Stimulated activated naive B cell treated with anti-CD40 and anti-IgM and Interleukin-4, amounts not matched to agents 10 μg/mL and 1 μg/mL and 100 μg/mL, for 72 hours (primary cell): ENCODE results near the gene LINGO1.

Experiments used
- ATAC-seq, 2 donors: fragments of 150-1000 bp; cut with Tn5 transposase; replicated peaks; 2 replicates each; pipeline ENCODE4 v1.10.0; 2021; ENCODE audit warnings: moderate library complexity in 1 of 2
- DNase-seq: peaks from one replicate; pipeline ENCODE4 v3.0.0; 2021
- H3K27ac Mint-ChIP-seq: one replicate; pipeline ENCODE4 v1.8.0; 2022; ENCODE audit warnings: mild to moderate bottlenecking, mixed read lengths
- H3K27me3 Mint-ChIP-seq, 2 donors: one replicate each; pipeline ENCODE4 v1.8.0; 2022; ENCODE audit warnings: mixed read lengths in 2 of 2
- H3K36me3 Mint-ChIP-seq, 2 donors: one replicate each; pipeline ENCODE4 v1.8.0; 2022; ENCODE audit warnings: mixed read lengths in 2 of 2, mild to moderate bottlenecking in 1 of 2
- H3K4me1 Mint-ChIP-seq, 2 donors: one replicate each; pipeline ENCODE4 v1.8.0; 2022; ENCODE audit warnings: mixed read lengths in 2 of 2, mild to moderate bottlenecking in 1 of 2
- H3K4me3 Mint-ChIP-seq, 2 donors: one replicate each; pipeline ENCODE4 v1.8.0; 2022; ENCODE audit warnings: mild to moderate bottlenecking in 2 of 2, mixed read lengths in 2 of 2, moderate library complexity in 1 of 2
- H3K9me3 Mint-ChIP-seq, 2 donors: one replicate each; pipeline ENCODE4 v1.8.0; 2022; ENCODE audit warnings: mixed read lengths in 2 of 2, mild to moderate bottlenecking in 1 of 2

LINGO1 gene

GRCh38 chr15:77608774-77609173 lies 23.9 kb downstream of the LINGO1 start:
- Mint-ChIP-seq H3K4me3 (no peak overlapping the region), H3K4me1 (peaks cover 8 to 14% of the 10 kb centered on the region in 2 donors), H3K27ac (no peak overlapping the region), H3K9me3 (no peaks in the 10 kb centered on the region), H3K36me3 (no peaks in the 10 kb centered on the region), H3K27me3 (peaks cover 12 to 21% of the 10 kb centered on the region in 2 donors)
- no peak for ATAC-seq
- DNase-seq: no peak

- Mint-ChIP-seq H3K27me3 (peaks cover 12 to 21% of the 10 kb centered on the region in 2 donors), H3K36me3 (no peaks in the 10 kb centered on the region), H3K4me1 (peaks cover 8 to 14% of the 10 kb centered on the region in 2 donors), H3K9me3 (no peaks in the 10 kb centered on the region), H3K27ac (no peak overlapping the region), H3K4me3 (no peak overlapping the region)
- ATAC-seq: no peak
- no peak for DNase-seq
These were observed 24.8 kb downstream of the LINGO1 start for GRCh38 chr15:77607894-77608261.

DNA sequence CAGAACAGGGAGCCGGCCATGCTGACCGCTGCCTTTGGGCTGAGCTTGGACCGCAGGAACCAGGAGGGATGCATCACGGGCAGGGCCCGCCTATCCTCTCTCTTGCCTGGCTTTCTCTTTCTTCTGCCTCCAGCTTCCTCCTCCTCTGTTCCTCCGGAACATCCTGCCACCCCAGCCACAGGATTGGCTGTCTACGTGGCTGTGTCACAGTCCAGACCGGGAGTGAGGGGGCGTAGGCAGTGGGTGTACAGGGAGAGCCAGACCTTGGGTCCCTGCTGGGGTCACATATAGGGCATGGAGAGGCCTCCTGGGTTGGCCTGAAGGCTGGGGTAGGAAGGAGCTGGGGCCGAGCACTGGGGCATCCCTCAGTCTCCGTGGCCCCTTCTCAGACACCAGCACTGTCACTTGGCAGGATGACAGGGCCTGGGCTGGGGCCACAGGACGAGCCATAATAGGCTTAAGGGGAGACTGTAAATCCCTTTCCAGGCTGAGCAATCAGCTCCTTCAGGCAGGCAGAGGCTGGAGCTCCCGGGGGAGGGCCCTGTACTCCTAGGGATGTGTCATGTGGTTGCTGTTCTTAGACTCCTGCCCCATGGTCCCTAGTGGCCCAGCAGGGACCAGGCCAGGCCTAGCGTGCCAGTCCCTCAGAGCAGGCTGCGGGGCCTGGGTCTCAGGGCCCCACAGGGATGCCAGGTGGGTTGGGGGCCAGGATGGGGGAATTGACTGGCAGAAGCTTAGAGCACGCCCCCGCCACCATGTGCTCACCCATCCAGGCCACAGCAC lies 25.4 kb downstream of the LINGO1 start:
- peaks cover 12 to 21% of the 10 kb centered on the region in 2 donors for H3K27me3 Mint-ChIP-seq
- peaks cover 8 to 14% of the 10 kb centered on the region in 2 donors for H3K4me1 Mint-ChIP-seq
- no peaks in the 10 kb centered on the region for H3K9me3 Mint-ChIP-seq
- DNase-seq (no peak), ATAC-seq (no peak)
- no peak overlapping the region for H3K27ac Mint-ChIP-seq
- H3K4me3 Mint-ChIP-seq: no peak overlapping the region
- H3K36me3 Mint-ChIP-seq: no peaks in the 10 kb centered on the region

DNA sequence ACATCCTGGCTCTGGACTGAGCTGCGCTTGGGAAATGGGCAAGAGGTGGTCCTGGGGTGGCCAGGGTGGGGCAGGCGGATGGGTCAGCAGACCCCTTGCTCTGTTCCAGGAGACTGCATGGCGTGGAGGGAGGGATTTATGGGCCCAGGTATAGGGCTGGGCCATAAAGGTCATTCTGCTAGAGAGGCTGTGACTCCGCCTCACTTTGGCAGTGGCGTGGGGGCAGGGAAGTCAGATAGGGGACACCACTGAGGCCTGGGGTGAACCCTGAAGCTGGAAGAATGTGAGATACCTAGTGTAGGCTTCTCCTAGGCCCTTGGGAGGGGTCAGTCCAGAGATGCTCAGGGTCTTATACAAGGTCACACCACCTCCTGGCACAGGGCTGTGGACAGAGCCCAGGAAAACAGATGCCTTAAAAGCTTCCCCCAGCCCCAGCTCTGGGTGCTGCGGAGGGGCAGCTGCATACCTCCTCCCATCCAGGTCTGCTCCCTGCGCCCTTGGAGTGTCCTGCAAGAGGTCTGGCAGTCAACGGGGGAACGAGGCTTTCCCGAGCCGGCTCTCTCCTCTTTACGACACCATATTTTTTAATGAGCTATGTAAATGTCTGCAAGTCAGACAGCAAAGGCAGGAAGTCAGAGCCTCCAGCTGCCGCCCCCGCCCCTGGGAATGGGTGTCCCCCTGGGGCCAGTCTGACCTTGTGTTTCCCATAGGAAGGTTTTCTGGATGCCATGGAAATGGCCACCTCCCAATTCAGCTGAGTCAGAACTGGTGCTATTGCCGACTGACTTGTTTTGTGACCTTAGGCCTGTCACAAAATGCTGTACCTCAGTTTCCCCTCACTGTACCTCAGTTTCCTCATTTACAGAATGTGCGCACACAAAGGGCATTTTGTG lies 26.3 kb downstream of the LINGO1 start:
- no peak overlapping the region for H3K27ac Mint-ChIP-seq
- no peaks in the 10 kb centered on the region for H3K9me3 Mint-ChIP-seq

DNA sequence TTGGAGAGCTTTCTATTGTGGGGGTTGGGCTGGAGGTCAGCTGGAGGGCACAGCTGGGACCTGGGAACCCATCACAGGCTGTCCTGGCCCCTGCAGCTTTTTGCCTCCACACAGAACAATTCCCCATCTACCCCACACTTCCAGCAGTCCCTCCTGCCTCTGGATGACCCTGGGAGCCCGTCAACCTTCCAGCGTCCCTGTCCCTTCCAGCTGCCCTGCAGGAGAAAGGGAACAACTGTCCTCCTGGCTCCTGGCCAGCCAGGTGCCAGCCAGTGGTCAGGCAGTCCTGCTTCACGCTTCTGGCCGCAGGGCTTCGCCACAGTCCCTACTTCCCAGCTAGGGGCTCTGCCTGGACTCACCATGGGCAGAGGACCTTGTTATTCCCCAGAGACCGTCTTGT lies 27.2 kb downstream of the LINGO1 start:
- H3K4me3 Mint-ChIP-seq: no peak overlapping the region
- H3K4me1 Mint-ChIP-seq: peaks cover 8 to 14% of the 10 kb centered on the region in 2 donors
- H3K27me3 Mint-ChIP-seq: peaks cover 12 to 20% of the 10 kb centered on the region in 2 donors
- no peak overlapping the region for H3K27ac Mint-ChIP-seq
- no peak for ATAC-seq
- no peak for DNase-seq
- H3K36me3 Mint-ChIP-seq: no peaks in the 10 kb centered on the region
- no peaks in the 10 kb centered on the region for H3K9me3 Mint-ChIP-seq

More for the DNA sequence above, 26.3 kb downstream of the LINGO1 start:
- no peaks in the 10 kb centered on the region for H3K36me3 Mint-ChIP-seq
- peaks cover 12 to 21% of the 10 kb centered on the region in 2 donors for H3K27me3 Mint-ChIP-seq
- no peak overlapping the region for H3K4me3 Mint-ChIP-seq
- ATAC-seq: no peak
- peaks cover 8 to 14% of the 10 kb centered on the region in 2 donors for H3K4me1 Mint-ChIP-seq
- DNase-seq: no peak

DNA sequence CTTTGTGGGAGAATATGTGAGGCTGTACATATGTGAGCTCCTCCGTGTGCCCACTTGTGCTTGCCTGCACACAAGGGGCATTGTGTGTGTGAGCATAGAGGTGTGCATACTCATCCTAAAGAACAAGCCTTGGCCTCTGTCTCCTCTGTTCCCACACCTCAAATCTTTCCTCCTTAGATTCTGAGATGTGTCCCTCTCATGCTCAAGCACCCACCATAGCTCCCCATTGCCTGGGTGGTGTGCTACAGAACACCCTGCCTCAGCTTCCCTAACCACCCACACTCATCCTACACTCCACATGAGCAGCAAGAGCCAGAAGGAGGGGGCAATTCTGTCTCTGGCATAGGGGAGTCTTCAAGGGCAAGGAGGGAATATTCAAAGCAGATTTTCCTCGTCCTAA lies 27.7 kb downstream of the LINGO1 start:
- Mint-ChIP-seq H3K27ac (peak overlapping the region; percentile 63), H3K9me3 (no peaks in the 10 kb centered on the region), H3K27me3 (peaks cover 12 to 17% of the 10 kb centered on the region in 2 donors), H3K4me1 (peaks cover 8 to 14% of the 10 kb centered on the region in 2 donors), H3K4me3 (peak overlapping the region in 1 of 2 donors; percentile 45), H3K36me3 (no peaks in the 10 kb centered on the region)
- DNase-seq: no peak
- ATAC-seq: no peak

- Mint-ChIP-seq H3K4me1 (peaks cover 8 to 14% of the 10 kb centered on the region in 2 donors), H3K27ac (no peak overlapping the region), H3K36me3 (no peaks in the 10 kb centered on the region), H3K27me3 (peaks cover 12 to 17% of the 10 kb centered on the region in 2 donors), H3K4me3 (no peak overlapping the region), H3K9me3 (no peaks in the 10 kb centered on the region)
- DNase-seq (no peak), ATAC-seq (no peak)
These were observed 28.9 kb downstream of the LINGO1 start for GRCh38 chr15:77603611-77604336.

GRCh38 chr15:77602800-77603199 lies 29.9 kb downstream of the LINGO1 start:
- Mint-ChIP-seq H3K4me3 (no peak overlapping the region), H3K4me1 (peaks cover 8 to 14% of the 10 kb centered on the region in 2 donors), H3K27me3 (peaks cover 12 to 17% of the 10 kb centered on the region in 2 donors), H3K27ac (no peak overlapping the region), H3K9me3 (no peaks in the 10 kb centered on the region), H3K36me3 (no peaks in the 10 kb centered on the region)
- DNase-seq (no peak), ATAC-seq (no peak)

DNA sequence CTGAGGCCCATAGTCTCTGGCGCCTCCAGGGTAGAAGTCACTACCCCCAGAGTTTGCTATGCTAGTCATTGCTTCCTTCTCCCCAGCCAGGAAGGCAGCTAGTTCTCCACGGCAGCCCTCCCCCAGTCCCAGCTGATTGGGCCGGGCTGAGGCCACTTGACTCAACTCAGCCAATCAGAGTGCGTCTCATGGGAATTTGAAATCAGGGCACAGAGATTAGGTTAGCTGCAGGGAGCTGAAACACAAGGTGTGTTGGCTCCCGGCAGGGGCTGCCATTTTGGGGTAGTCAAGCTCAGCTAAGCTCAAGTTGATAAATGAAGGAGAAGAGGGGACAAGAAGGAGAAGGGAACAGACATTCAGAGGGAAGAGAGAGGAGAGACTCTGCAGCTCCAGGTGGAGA lies 32.8 kb downstream of the LINGO1 start:
- Mint-ChIP-seq H3K9me3 (no peaks in the 10 kb centered on the region), H3K27me3 (peaks cover 6% of the 10 kb centered on the region in 2 donors), H3K4me1 (peaks cover 6% of the 10 kb centered on the region in 2 donors), H3K36me3 (no peaks in the 10 kb centered on the region), H3K4me3 (no peak overlapping the region), H3K27ac (no peak overlapping the region)
- ATAC-seq (no peak), DNase-seq (no peak)

DNA sequence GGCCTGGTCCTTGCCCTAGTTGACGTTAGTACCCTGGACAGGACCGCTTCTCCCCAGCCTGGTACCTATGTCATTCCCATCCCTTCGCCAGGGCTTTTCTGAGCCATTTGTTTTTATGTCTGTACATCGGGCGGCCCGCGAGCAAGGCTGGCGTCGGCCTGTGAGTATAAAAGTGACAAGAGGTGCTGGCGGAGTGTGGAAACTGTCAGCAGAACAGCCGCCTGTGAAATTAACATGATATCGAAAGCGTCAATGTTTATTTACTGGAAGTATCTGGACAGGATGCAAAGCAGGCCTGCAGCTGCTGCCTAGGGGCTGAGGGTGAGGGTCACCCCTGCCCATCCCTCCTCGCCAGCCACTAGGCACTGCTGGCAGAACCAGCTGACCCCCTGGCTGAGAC lies 33.4 kb downstream of the LINGO1 start:
- DNase-seq (no peak), ATAC-seq (no peak)
- peaks cover under 1% of the 10 kb centered on the region in 2 donors for H3K4me1 Mint-ChIP-seq
- no peak overlapping the region for H3K4me3 Mint-ChIP-seq
- H3K36me3 Mint-ChIP-seq: no peaks in the 10 kb centered on the region
- peaks cover under 1% of the 10 kb centered on the region in 2 donors for H3K27me3 Mint-ChIP-seq
- no peak overlapping the region for H3K27ac Mint-ChIP-seq
- H3K9me3 Mint-ChIP-seq: no peaks in the 10 kb centered on the region

- ATAC-seq (no peak), DNase-seq (no peak)
- Mint-ChIP-seq H3K4me3 (no peak overlapping the region), H3K27me3 (no peaks in the 10 kb centered on the region), H3K36me3 (no peaks in the 10 kb centered on the region), H3K27ac (no peak overlapping the region), H3K4me1 (no peaks in the 10 kb centered on the region), H3K9me3 (no peaks in the 10 kb centered on the region)
These were observed 34.1 kb downstream of the LINGO1 start for GRCh38 chr15:77598644-77599043.

GRCh38 chr15:77597804-77598453 lies 34.8 kb downstream of the LINGO1 start:
- Mint-ChIP-seq H3K9me3 (no peaks in the 10 kb centered on the region), H3K4me3 (no peak overlapping the region), H3K27ac (no peak overlapping the region), H3K27me3 (no peaks in the 10 kb centered on the region), H3K4me1 (no peaks in the 10 kb centered on the region), H3K36me3 (no peaks in the 10 kb centered on the region)
- DNase-seq: no peak
- no peak for ATAC-seq

- DNase-seq (no peak), ATAC-seq (no peak)
- H3K9me3 Mint-ChIP-seq: no peaks in the 10 kb centered on the region
- no peaks in the 10 kb centered on the region for H3K27me3 Mint-ChIP-seq
- H3K4me1 Mint-ChIP-seq: no peaks in the 10 kb centered on the region
- H3K27ac Mint-ChIP-seq: peak overlapping the region; percentile 14
- no peak overlapping the region for H3K4me3 Mint-ChIP-seq
- no peaks in the 10 kb centered on the region for H3K36me3 Mint-ChIP-seq
These were observed 35.6 kb downstream of the LINGO1 start for GRCh38 chr15:77596821-77597803.
